Bronchial epithelial cell (primary cell): ENCODE data around the gene OSBP2. TPM values are rescaled to one million over a fixed set of nuclear protein-coding genes. Genes with fewer than 3 reads are reported as not detected.
A peak's percentile ranks its signal among the peaks of the same experiment; 100 is the strongest.

Experiments used
- DNase-seq: peaks from one replicate; pipeline ENCODE4 v3.0.0-alpha.2; 2010; ENCODE audit warnings: low read depth
- FAIRE-seq: peaks from 2 replicates; lab custom pipeline; 2011; peaks lifted over from hg19 to GRCh38; lab: Jason Lieb, UNC
- H3K27me3 ChIP-seq: 2 replicates; pipeline ENCODE4 v1.5.1; 2011; ENCODE audit warnings: low read length; ENCODE audit not compliant: control insufficient read depth, insufficient read depth
- H3K36me3 ChIP-seq: 2 replicates; pipeline ENCODE4 v1.5.1; 2011; ENCODE audit warnings: low read length; ENCODE audit not compliant: control insufficient read depth, insufficient read depth
- H3K4me3 ChIP-seq: 2 replicates; pipeline ENCODE4 v1.5.1; 2011; ENCODE audit warnings: mild to moderate bottlenecking, low read depth, low read length, control low read depth
- total RNA-seq: library from RNA; depleted of rRNA; stranded (reverse); fragments of >200 nt; gene quantifications from 2 replicates; pipeline ENCODE4 v1.2.1, GENCODE V29; 2014
- TF ChIP-seq, protein P1 (sequence below): IDR thresholded peaks from 2 replicates; pipeline ENCODE4 v1.5.1; 2011; ENCODE audit warnings: mild to moderate bottlenecking, moderate library complexity, low read length, control low read depth, inconsistent platforms; ENCODE audit not compliant: insufficient read depth, severe bottlenecking

Gene OSBP2
- total RNA-seq, 1 donor from 2014 or later = 23.4 TPM

DNA sequence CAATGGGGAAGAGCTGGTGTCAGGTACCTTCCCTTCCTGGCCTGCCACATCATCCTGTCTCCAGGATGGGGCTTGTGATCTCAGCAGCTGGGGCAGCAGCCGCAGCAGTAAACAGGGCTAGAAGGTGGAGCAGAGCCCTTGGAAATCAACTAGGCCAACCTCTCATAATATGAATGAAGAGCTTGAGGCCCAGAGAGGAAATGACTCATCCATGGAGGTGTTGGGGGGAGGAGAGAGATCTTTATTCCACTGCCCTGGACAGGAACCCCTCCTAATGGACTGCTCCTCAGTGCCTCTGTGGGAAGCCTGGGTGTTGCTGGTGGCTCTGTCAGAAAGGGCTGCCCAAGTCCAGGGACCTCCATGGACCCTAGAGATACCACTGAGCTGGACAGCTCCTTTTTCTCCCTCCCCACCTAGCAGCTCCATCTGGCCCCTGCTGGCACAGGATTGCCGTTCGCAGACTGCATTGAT lies 111.8 kb downstream of the OSBP2 start:
- H3K27me3 ChIP-seq = peaks cover 2% of the 10 kb centered on the region
- FAIRE-seq = no peak
- no peak overlapping the region for H3K4me3 ChIP-seq
- DNase-seq = peak; percentile 85
- TF ChIP-seq, protein P1, sequence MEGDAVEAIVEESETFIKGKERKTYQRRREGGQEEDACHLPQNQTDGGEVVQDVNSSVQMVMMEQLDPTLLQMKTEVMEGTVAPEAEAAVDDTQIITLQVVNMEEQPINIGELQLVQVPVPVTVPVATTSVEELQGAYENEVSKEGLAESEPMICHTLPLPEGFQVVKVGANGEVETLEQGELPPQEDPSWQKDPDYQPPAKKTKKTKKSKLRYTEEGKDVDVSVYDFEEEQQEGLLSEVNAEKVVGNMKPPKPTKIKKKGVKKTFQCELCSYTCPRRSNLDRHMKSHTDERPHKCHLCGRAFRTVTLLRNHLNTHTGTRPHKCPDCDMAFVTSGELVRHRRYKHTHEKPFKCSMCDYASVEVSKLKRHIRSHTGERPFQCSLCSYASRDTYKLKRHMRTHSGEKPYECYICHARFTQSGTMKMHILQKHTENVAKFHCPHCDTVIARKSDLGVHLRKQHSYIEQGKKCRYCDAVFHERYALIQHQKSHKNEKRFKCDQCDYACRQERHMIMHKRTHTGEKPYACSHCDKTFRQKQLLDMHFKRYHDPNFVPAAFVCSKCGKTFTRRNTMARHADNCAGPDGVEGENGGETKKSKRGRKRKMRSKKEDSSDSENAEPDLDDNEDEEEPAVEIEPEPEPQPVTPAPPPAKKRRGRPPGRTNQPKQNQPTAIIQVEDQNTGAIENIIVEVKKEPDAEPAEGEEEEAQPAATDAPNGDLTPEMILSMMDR = no peak
- no peaks in the 10 kb centered on the region for H3K36me3 ChIP-seq

DNA sequence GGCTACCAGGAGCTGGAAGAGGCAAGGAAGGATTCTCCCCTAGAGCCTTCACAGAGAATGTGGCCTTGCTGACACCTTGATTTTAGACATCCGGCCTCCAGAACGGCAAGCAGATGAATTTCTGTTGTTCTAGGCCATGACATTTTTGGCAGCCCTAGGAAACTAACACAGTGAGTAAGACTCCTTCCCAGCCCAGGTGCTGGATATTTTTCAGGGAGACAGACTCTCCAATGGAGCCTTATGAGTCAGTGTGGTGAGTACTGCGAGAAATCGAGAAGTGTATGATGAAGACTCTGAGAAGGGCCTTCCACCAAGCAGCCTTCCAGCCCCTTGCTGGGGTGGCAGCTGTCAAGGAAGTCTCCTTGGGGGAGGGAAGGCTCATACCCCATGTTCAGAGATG lies 114.4 kb downstream of the OSBP2 start:
- H3K36me3 ChIP-seq = no peaks in the 10 kb centered on the region
- peak; percentile 70 for DNase-seq
- FAIRE-seq = peak; percentile 18
- TF ChIP-seq, protein P1 = no peak
- no peak overlapping the region for H3K4me3 ChIP-seq
- H3K27me3 ChIP-seq = no peaks in the 10 kb centered on the region

DNA sequence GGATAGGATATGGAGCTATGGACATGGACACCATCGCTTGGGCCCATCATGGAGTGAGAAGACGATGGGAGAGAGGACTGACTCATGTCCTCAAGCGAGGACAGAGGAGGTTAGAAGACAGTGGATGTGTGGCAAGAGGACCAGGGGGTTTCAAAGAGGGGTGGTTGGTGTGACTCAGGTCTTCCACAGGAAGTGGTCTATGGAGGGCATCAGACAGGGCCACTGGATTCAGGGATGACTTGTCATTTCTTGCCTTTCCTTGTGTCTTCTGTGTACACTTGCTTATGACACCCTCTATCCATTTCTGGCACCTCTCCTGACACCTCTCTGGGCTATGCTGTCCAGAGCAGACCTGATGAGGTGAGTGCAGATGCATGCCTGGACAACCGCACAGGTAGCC lies 115.4 kb downstream of the OSBP2 start:
- FAIRE-seq = peak; percentile 47
- no peak for DNase-seq
- H3K4me3 ChIP-seq = no peak overlapping the region
- no peaks in the 10 kb centered on the region for H3K27me3 ChIP-seq
- TF ChIP-seq, protein P1 = no peak
- no peaks in the 10 kb centered on the region for H3K36me3 ChIP-seq

DNA sequence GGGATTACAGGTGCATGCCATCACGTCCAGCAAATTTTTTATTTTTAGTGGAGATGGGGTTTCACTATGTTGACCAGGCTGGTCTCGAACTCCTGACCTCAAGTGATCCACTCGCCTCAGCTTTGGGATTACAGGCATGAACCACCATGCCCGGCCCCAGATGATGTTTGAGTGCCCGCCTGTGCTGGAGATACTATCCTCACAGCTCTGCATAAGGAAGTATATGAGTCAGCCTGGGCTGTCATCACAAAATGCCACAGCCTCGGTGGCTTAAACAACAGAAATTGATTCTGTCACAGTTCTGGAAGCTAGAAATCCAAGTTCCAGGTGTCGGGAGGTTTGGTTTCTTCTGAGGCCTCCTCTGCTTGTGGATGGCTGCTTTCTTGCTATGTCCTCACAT lies 119.3 kb downstream of the OSBP2 start:
- Histone ChIP-seq H3K27me3 (no peaks in the 10 kb centered on the region), H3K36me3 (no peaks in the 10 kb centered on the region), H3K4me3 (no peak overlapping the region)
- TF ChIP-seq, protein P1 = no peak
- no peak for FAIRE-seq
- no peak for DNase-seq

DNA sequence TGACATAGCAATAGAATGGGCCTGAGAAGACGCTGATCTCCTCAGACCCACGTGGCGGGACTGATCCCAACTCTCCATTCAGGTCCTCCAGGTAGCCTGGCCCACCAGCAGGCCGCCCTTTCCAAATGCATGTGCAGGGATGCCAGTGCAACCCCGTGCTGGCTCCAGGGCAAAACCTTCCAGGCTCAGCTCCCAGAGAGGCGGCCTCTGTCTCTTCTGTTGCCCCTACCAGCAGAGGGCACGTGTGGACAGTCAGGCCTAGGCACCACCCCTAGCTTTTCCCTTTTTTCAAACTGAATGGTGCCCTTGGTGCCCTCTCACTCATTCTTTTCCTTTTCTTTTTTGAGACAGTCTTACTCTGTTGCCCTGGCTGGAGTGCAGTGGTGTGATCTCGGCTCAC lies 121.7 kb downstream of the OSBP2 start:
- H3K36me3 ChIP-seq = no peaks in the 10 kb centered on the region
- no peak overlapping the region for H3K4me3 ChIP-seq
- DNase-seq (no peak), FAIRE-seq (no peak)
- TF ChIP-seq, protein P1 = peak; percentile 50
- H3K27me3 ChIP-seq = no peaks in the 10 kb centered on the region

DNA sequence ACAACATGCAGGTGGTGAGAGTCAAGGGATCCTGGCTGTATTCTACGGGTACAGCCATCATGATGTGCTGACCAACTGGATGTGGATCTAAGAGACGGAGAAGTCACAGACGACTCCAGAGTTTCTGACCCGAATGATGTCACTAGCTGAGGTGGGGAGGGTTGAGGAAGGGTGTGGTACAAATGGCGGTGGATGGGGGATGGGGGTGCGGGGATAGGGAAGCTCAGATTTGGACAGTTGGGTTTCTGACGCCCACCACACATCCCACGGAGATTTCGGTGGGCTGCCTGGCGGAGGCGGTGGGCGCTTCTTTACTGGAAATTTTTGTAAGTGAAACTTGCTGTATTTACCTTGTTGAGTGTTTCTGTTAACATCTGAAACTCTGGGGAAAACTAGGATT lies 126.7 kb downstream of the OSBP2 start:
- Histone ChIP-seq H3K27me3 (no peaks in the 10 kb centered on the region), H3K36me3 (no peaks in the 10 kb centered on the region), H3K4me3 (no peak overlapping the region)
- no peak for DNase-seq
- no peak for FAIRE-seq
- TF ChIP-seq, protein P1 = no peak
